PC-9 (cell line): ENCODE results near the gene RASAL3. TPM values are rescaled to one million over a fixed set of nuclear protein-coding genes. Genes with fewer than 3 reads are reported as not detected.

Experiments
- BruUV-seq: library from RNA; stranded (reverse); fragments of 400-500 nt; replicated peaks from 2 replicates; lab custom pipeline; 2021; lab: Mats Ljungman, UMichigan
- CTCF ChIA-PET: fragments of 300-600 bp; sonication (Branson Sonifier 250); formaldehyde crosslinking; loops from one replicate; lab custom pipeline; 2022; ENCODE audit warnings: antibody characterized with exemption; lab: Charles Lee
- POLR2A ChIA-PET: fragments of 300-600 bp; sonication (Branson Sonifier 250); formaldehyde crosslinking; loops from one replicate; lab custom pipeline; 2022; ENCODE audit warnings: antibody characterized with exemption; ENCODE audit not compliant: unreplicated experiment; lab: Charles Lee
- DNase-seq, 2 experiments: peaks; one replicate each; pipeline versions ENCODE4 v3.0.0 to v3.0.0-alpha.2; 2015 to 2022; ENCODE audit warnings: mixed read lengths in 1 of 2
- H2AFZ ChIP-seq: fragments of 200-600 bp; sonication (generic); 2 replicates; pipeline ENCODE4 v1.8.1; 2017; ENCODE audit warnings: antibody characterized with exemption
- H3F3A ChIP-seq: fragments of 200-600 bp; sonication (generic); 2 replicates; pipeline ENCODE4 v1.8.1; 2017; ENCODE audit warnings: antibody characterized with exemption, mild to moderate bottlenecking, low read depth; ENCODE audit not compliant: insufficient read depth
- H3K27ac ChIP-seq: fragments of 200-600 bp; sonication (generic); 2 replicates; pipeline ENCODE4 v1.6.1; 2016; ENCODE audit warnings: mixed run types
- H3K27me3 ChIP-seq: fragments of 200-600 bp; sonication (generic); 2 replicates; pipeline ENCODE4 v1.6.1; 2016; ENCODE audit warnings: low read depth, mixed run types; ENCODE audit not compliant: insufficient read depth
- H3K36me3 ChIP-seq: fragments of 200-600 bp; sonication (generic); 2 replicates; pipeline ENCODE4 v1.6.1; 2016; ENCODE audit warnings: low read depth, mixed run types
- H3K4me1 ChIP-seq: fragments of 200-600 bp; sonication (generic); replicated peaks from 2 replicates; pipeline ENCODE4 v1.6.1; 2016; ENCODE audit warnings: mixed run types; ENCODE audit not compliant: insufficient read depth
- H3K4me2 ChIP-seq: fragments of 200-600 bp; sonication (generic); 2 replicates; pipeline ENCODE4 v1.6.1; 2017; ENCODE audit warnings: mixed run types
- H3K4me3 ChIP-seq: fragments of 200-600 bp; sonication (generic); 2 replicates; pipeline ENCODE4 v1.6.1; 2016; ENCODE audit warnings: mixed run types
- H3K79me2 ChIP-seq: fragments of 200-600 bp; sonication (generic); 2 replicates; pipeline ENCODE4 v1.6.1; 2017; ENCODE audit warnings: low read depth, mixed run types
- H3K9me2 ChIP-seq: fragments of 200-600 bp; sonication (generic); 2 replicates; pipeline ENCODE4 v1.8.1; 2017; ENCODE audit warnings: mild to moderate bottlenecking; ENCODE audit not compliant: insufficient read depth
- H3K9me3 ChIP-seq: fragments of 200-600 bp; sonication (generic); 2 replicates; pipeline ENCODE4 v1.8.1; 2016; ENCODE audit warnings: low read depth; ENCODE audit not compliant: insufficient read depth
- H4K20me1 ChIP-seq: fragments of 200-600 bp; sonication (generic); 2 replicates; pipeline ENCODE4 v1.8.1; 2017; ENCODE audit not compliant: insufficient read depth
- EZH2 ChIP-seq: fragments of 200-600 bp; sonication (generic); IDR thresholded peaks from 2 replicates; pipeline ENCODE4 v1.8.0; 2017; ENCODE audit warnings: antibody characterized with exemption, low read depth
- intact Hi-C: fragments of 100-400 bp; cut with micrococcal nuclease; formaldehyde crosslinking; loops from one replicate; pipeline ENCODE4 v1.10.0; 2022; ENCODE audit not compliant: unreplicated experiment
- total RNA-seq: library from RNA; stranded (reverse); gene quantifications from 2 replicates; pipeline ENCODE4 v1.2.3, GENCODE V29; 2021
- TF ChIP-seq, protein P1 (sequence below): fragments of 200-600 bp; sonication (generic); conservative IDR thresholded peaks from 2 replicates; pipeline ENCODE4 v1.6.1; 2017; ENCODE audit warnings: mixed run types, antibody characterized with exemption, mild to moderate bottlenecking, moderate library complexity

RASAL3 gene
- total RNA-seq, 1 experiment from 2014 or later = not detected

DNA sequence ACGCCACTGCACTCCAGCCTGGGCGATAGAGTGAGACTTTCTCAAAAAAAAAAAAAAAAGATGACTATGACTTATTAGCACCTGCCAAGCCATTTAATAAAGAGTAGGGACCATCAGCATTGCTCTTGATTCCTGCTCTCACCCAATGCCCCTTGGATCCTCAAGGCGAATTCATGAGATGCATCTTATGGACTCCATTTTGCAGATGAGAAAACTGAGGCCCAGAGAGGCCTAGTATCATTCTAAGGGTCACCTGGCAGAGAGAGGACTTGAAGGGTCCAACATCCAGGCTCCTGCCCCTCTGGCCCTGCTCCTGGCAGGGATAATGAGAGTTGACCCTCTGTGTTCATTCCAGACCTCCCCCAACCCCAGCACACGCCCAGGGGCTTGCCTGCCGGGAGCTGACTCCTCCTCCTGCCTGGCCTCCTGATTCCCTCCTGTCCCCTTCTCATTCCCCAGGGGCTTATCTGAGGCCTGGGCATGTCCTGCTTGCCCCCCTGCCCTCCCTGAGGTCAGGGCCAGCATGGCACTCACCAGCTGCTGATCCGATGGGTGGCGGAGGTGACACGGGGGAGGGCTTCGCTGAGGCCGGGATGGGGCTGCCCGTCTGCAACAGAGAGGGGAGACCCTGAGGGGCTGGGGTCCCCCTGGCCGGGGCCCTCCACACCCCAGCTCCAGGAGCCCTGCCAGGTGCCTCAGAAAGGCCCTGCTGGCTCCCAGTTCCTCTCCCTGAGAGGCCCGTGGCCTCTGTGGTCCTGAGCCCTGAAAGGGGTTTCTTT, 22.0 kb downstream of the RASAL3 start:
- ChIA-PET POLR2A (no interaction called here), CTCF (no interaction called here)
- H3K9me3 ChIP-seq = no peaks in the 10 kb centered on the region
- BruUV-seq = no TSS peak
- intact Hi-C loops = no loop called here
- no peaks in the 10 kb centered on the region for H4K20me1 ChIP-seq
- peak in 1 of 2 experiments; percentile 30 for DNase-seq
- H2AFZ ChIP-seq = no peak overlapping the region
- 0 out of 2 replicates have a peak, but pooled peaks cover 5% of the 10 kb centered on the region for H3K4me1 ChIP-seq
- H3K9me2 ChIP-seq = no peaks in the 10 kb centered on the region
- no peaks in the 10 kb centered on the region for H3K36me3 ChIP-seq
- H3K27ac ChIP-seq = no peak overlapping the region
- H3K27me3 ChIP-seq = no peaks in the 10 kb centered on the region
- no peak for TF ChIP-seq EZH2
- TF ChIP-seq, protein P1, sequence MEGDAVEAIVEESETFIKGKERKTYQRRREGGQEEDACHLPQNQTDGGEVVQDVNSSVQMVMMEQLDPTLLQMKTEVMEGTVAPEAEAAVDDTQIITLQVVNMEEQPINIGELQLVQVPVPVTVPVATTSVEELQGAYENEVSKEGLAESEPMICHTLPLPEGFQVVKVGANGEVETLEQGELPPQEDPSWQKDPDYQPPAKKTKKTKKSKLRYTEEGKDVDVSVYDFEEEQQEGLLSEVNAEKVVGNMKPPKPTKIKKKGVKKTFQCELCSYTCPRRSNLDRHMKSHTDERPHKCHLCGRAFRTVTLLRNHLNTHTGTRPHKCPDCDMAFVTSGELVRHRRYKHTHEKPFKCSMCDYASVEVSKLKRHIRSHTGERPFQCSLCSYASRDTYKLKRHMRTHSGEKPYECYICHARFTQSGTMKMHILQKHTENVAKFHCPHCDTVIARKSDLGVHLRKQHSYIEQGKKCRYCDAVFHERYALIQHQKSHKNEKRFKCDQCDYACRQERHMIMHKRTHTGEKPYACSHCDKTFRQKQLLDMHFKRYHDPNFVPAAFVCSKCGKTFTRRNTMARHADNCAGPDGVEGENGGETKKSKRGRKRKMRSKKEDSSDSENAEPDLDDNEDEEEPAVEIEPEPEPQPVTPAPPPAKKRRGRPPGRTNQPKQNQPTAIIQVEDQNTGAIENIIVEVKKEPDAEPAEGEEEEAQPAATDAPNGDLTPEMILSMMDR = no peak
- H3K4me2 ChIP-seq = no peak overlapping the region
- H3K4me3 ChIP-seq = no peak overlapping the region
- H3K79me2 ChIP-seq = no peaks in the 10 kb centered on the region
- H3F3A ChIP-seq = peaks cover 3% of the 10 kb centered on the region; the same call in 1 of the 2 replicates

DNA sequence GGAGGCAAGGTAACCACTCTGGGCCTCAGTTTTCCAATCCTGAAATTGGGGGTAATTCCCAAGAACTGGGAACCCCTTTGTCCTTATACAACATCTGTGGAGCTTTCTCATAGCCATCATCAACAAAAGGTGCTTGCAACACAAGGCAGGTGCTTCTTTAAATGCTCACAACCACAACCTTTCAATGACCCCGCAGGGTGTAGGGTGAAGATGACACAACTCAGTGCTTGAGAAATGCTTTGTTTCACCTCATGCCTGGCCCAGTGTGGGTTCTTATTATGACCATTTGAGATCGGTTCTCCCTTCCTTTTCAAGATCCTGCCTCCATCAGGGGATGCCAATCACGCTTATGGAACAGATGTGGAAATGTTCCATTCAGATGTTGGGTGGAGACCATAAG, 23.0 kb downstream of the RASAL3 start:
- Histone ChIP-seq H3K36me3 (no peaks in the 10 kb centered on the region), H3K4me3 (no peak overlapping the region), H3F3A (no peaks in the 10 kb centered on the region), H2AFZ (no peak overlapping the region), H3K4me1 (0 out of 2 replicates have a peak, but pooled peaks cover 5% of the 10 kb centered on the region), H3K9me2 (no peaks in the 10 kb centered on the region), H3K9me3 (no peaks in the 10 kb centered on the region), H3K27me3 (no peaks in the 10 kb centered on the region), H3K27ac (no peak overlapping the region), H3K4me2 (no peak overlapping the region), H3K79me2 (no peaks in the 10 kb centered on the region), H4K20me1 (no peaks in the 10 kb centered on the region)
- DNase-seq = peak in 1 of 2 experiments; percentile 31
- intact Hi-C loops = no loop called here
- TF ChIP-seq EZH2 = no peak
- TF ChIP-seq, protein P1 = no peak
- CTCF ChIA-PET = no interaction called here
- BruUV-seq = no TSS peak
- POLR2A ChIA-PET = no interaction called here

DNA sequence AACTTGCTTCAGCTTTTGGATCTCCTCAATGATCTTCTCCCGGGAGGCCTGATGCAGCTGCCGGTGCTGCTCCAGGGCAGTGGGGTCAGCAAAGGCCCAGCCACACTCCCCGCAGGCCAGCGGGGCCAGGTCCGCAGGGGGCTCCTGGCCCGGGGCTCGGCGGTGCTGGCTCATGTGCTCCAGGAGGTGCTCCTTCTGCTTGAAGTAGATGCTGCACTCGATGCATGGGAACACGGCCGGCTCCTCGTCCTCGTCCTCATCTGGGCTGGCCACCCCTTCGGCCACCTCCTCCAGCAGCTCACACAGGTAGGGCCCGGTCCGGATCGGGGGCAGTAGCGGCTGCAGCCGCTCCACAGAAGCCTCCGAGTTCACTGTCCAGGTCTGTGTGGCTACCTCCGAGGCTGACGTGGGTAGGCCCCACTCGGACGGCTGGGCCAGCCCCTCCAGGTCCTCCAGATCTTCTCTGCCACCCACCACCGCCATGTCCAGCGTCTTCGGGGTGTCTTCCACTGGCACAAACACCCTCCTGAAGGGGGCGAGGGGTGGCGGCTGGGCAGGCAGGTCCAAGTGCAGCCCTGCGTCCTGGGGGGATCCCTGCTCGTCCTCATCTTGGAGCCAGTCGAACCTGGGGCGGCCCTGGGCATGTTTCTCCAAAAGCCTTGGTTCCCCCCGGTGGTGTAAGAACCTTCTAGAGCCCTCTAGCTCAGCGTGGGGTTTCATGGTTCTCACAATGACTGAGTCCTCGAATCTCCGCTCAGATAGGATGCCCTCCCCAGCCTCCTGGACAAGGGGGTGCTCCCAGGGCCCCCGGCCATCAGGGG, 24.3 kb downstream of the RASAL3 start:
- no peak overlapping the region for H3K27ac ChIP-seq
- no peaks in the 10 kb centered on the region for H3K79me2 ChIP-seq
- ChIA-PET POLR2A (no interaction called here), CTCF (no interaction called here)
- H3K27me3 ChIP-seq = no peaks in the 10 kb centered on the region
- DNase-seq = no peak
- no peaks in the 10 kb centered on the region for H3K9me2 ChIP-seq
- 0 out of 2 replicates have a peak, but pooled peaks cover 5% of the 10 kb centered on the region for H3K4me1 ChIP-seq
- no peaks in the 10 kb centered on the region for H3K36me3 ChIP-seq
- no peak overlapping the region for H2AFZ ChIP-seq
- H3F3A ChIP-seq = no peaks in the 10 kb centered on the region
- BruUV-seq = no TSS peak
- intact Hi-C loops = no loop called here
- TF ChIP-seq EZH2 = no peak
- TF ChIP-seq, protein P1 = no peak
- no peak overlapping the region for H3K4me3 ChIP-seq
- H3K9me3 ChIP-seq = no peaks in the 10 kb centered on the region
- no peaks in the 10 kb centered on the region for H4K20me1 ChIP-seq
- no peak overlapping the region for H3K4me2 ChIP-seq
